Uterus (tissue), 4 donors: ENCODE data around the gene TICRR. TPM values are rescaled to one million over a fixed set of nuclear protein-coding genes. Genes with fewer than 3 reads are reported as not detected.

Experiments used
- DNase-seq, 2 donors: peaks; one replicate each; pipeline ENCODE4 v3.0.0-alpha.2; 2019 to 2020
- H3K27ac ChIP-seq, 2 donors: fragments of 200-600 bp; sonication (generic); 1 replicate in 1 of 2; 2 replicates in 1 of 2; pipeline ENCODE4 v1.5.1; 2016 to 2018
- H3K27me3 ChIP-seq, 2 donors: fragments of 200-600 bp; sonication (generic); one replicate each; pipeline ENCODE4 v1.5.1; 2018 to 2019; ENCODE audit warnings: control low read depth in 1 of 2
- H3K36me3 ChIP-seq, 2 donors: fragments of 200-600 bp; sonication (generic); one replicate each; pipeline ENCODE4 v1.5.1; 2019; ENCODE audit warnings: control low read depth in 1 of 2
- H3K4me1 ChIP-seq, 2 donors: fragments of 200-600 bp; sonication (generic); one replicate each; pipeline ENCODE4 v1.5.1; 2018 to 2019; ENCODE audit warnings: control low read depth in 1 of 2
- H3K4me3 ChIP-seq, 2 donors: fragments of 200-600 bp; sonication (generic); 1 replicate in 1 of 2; 2 replicates in 1 of 2; pipeline ENCODE4 v1.5.1; 2018 to 2019; ENCODE audit warnings: mild to moderate bottlenecking in 1 of 2
- H3K9me3 ChIP-seq, 2 donors: fragments of 200-600 bp; sonication (generic); one replicate each; pipeline ENCODE4 v1.5.1; 2019; ENCODE audit warnings: control low read depth in 1 of 2
- CTCF ChIP-seq, 4 experiments: fragments of 200-600 bp in 2 of 4; fragments of 450-650 bp in 2 of 4; sonication (generic) in 2 of 4; IDR thresholded peaks; one replicate each; pipeline ENCODE4 v1.5.1; 2016 to 2019; ENCODE audit warnings: antibody characterized with exemption in 4 of 4, mild to moderate bottlenecking in 2 of 4, moderate library complexity in 1 of 4
- POLR2A ChIP-seq, 2 donors: fragments of 450-650 bp; IDR thresholded peaks; one replicate each; pipeline ENCODE4 v1.6.1; 2016; ENCODE audit warnings: antibody characterized with exemption in 2 of 2, mild to moderate bottlenecking in 1 of 2, moderate library complexity in 1 of 2
- intact Hi-C: fragments of 100-400 bp; cut with DNase I; formaldehyde crosslinking; loops from one replicate; pipeline ENCODE4 v1.15.1; 2023; ENCODE audit warnings: low total_unique reads
- total RNA-seq, 4 donors: library from RNA; depleted of rRNA in 3 of 4; stranded (reverse); fragments of >200 nt in 3 of 4; gene quantifications; one replicate each; pipeline versions ENCODE4 v1.1.0 to v1.2.4, GENCODE V29; 2014 to 2023
- donor health status: DM: yes; HTN: yes; CAD: no.

Gene TICRR
- total RNA-seq, 4 donors from 2014 or later, result under 0.01 to 3.7 TPM; not detected in 2

DNA sequence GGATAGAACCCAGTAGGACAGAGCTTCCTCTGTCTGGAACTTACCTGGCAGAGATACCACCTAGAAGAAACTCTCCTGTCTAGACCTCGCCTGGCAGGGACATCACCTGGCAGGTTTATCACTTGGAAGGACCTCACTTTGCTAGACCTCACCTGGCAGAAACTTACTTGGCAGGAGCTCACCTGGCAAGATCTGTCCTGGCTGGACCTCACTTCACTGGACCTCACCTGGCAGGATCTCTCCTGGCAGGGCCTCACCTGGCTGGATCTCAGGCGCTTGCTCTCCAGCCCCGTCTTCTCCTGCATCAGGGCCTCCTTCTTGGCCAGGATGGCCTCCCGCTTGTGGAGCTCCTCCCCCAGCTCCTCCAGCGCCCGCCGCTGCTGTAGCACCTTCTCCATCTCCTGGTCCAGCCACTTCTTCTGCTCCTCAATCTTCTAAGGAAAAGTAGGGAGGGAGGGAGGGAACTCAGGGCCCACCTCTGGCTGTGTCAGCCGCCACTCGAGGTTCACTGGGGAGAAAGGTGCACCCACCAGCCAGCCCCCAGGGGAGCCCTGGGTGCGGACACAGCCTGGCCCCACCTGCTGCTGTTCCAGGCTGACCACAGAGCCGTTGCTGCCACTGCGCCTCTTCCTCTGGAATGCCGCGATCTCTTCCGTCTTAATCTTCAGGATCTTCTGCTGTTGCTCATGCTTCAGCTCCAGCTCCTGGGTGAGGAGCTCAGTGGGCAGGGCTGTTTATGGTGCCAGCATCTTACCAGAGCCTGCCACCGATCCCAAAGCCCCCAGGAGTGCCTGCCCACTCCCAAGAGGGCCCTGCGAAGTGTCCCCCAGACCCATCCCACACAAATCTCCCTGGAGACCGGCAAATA lies 57.5 kb downstream of the TICRR start:
- TF ChIP-seq POLR2A (IDR thresholded peaks at IDR 0.05) (no peak), CTCF (IDR thresholded peaks at IDR 0.05) (no peak)
- H3K36me3 ChIP-seq, result no peaks in the 10 kb centered on the region
- intact Hi-C loops, result no loop called here

GRCh38 chr15:89633585-89633984 lies 58.3 kb downstream of the TICRR start:
- intact Hi-C loops, result no loop called here
- no peak for DNase-seq

More for the DNA sequence above, 57.5 kb downstream of the TICRR start:
- Histone ChIP-seq H3K27ac (no peak overlapping the region), H3K4me3 (no peak overlapping the region), H3K4me1 (no peaks in the 10 kb centered on the region), H3K27me3 (no peaks in the 10 kb centered on the region), H3K9me3 (no peaks in the 10 kb centered on the region)
- no peak for DNase-seq

DNA sequence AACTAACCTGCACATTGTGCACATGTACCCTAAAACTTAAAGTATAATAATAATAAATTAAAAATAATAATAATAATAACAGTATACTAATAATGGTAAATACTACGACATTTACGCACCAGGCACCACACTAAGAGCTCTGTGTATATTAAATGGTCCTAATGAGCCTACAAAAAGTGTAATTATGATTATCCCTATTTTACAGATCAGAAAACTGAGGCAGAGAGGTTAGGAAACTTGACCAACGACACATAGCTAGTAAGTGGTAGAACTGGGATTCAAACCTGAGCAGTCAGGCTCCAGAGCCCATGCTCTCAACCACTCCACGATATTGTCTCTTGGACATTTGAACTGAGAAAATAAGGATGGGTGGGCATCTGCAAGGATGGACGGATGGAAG lies 65.0 kb downstream of the TICRR start:
- H3K36me3 ChIP-seq, result no peaks in the 10 kb centered on the region
- H3K27ac ChIP-seq, result no peak overlapping the region
- DNase-seq, result no peak
- no peak for TF ChIP-seq POLR2A (IDR thresholded peaks at IDR 0.05)
- TF ChIP-seq CTCF (IDR thresholded peaks at IDR 0.05), result no peak
- no peak overlapping the region for H3K4me3 ChIP-seq
- intact Hi-C loops, result no loop called here
- no peaks in the 10 kb centered on the region for H3K9me3 ChIP-seq
- no peaks in the 10 kb centered on the region for H3K4me1 ChIP-seq
- no peaks in the 10 kb centered on the region for H3K27me3 ChIP-seq

More at GRCh38 chr15:89633585-89633984, 58.3 kb downstream of the TICRR start:
- Histone ChIP-seq H3K27ac (no peak overlapping the region), H3K9me3 (no peaks in the 10 kb centered on the region), H3K4me3 (no peak overlapping the region), H3K4me1 (no peaks in the 10 kb centered on the region), H3K27me3 (no peaks in the 10 kb centered on the region), H3K36me3 (no peaks in the 10 kb centered on the region)
- TF ChIP-seq POLR2A (IDR thresholded peaks at IDR 0.05), result no peak
- TF ChIP-seq CTCF (IDR thresholded peaks at IDR 0.05), result no peak

DNA sequence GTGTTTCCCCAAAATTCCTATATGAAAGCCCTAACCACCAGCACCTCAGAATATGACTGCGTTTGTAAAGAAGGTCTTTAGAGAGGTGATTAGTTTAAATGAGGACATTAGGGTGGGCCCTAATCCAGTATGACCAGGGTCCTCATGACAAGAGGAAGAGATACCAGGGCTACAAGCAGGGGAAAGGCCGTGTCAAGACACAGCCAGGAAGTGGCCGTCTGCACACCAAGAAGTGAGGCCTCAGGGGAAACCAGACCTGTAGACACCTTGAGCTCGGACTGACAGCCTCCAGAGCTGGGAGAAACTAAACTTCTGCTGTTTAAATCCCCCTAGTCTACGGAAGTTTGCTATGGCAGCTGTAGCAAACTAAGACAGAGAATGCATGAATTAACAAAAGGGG lies 65.8 kb downstream of the TICRR start:
- H3K9me3 ChIP-seq, result no peaks in the 10 kb centered on the region
- intact Hi-C loops, result no loop called here
- H3K27me3 ChIP-seq, result no peaks in the 10 kb centered on the region
- no peak for DNase-seq
- TF ChIP-seq CTCF (IDR thresholded peaks at IDR 0.05) (no peak), POLR2A (IDR thresholded peaks at IDR 0.05) (no peak)
- no peaks in the 10 kb centered on the region for H3K36me3 ChIP-seq
- H3K4me1 ChIP-seq, result no peaks in the 10 kb centered on the region
- H3K4me3 ChIP-seq, result no peak overlapping the region
- H3K27ac ChIP-seq, result no peak overlapping the region

- no peaks in the 10 kb centered on the region for H3K9me3 ChIP-seq
- intact Hi-C loops, result no loop called here
- TF ChIP-seq POLR2A (IDR thresholded peaks at IDR 0.05) (no peak), CTCF (IDR thresholded peaks at IDR 0.05) (no peak)
- no peaks in the 10 kb centered on the region for H3K36me3 ChIP-seq
- no peaks in the 10 kb centered on the region for H3K27me3 ChIP-seq
- H3K4me3 ChIP-seq, result no peak overlapping the region
- DNase-seq, result no peak
- H3K27ac ChIP-seq, result no peak overlapping the region
- H3K4me1 ChIP-seq, result no peaks in the 10 kb centered on the region
Observed at GRCh38 chr15:89642106-89642505, 66.8 kb downstream of the TICRR start.
